HG03045 (cell line): ENCODE data around the gene PHACTR3.

Experiments used
- ATAC-seq: cut with Tn5 transposase; IDR thresholded peaks from one replicate; pipeline ENCODE4 v1.9.1; 2021; ENCODE audit warnings: mild to moderate bottlenecking, moderate library complexity; ENCODE audit not compliant: unreplicated experiment

Gene PHACTR3

DNA sequence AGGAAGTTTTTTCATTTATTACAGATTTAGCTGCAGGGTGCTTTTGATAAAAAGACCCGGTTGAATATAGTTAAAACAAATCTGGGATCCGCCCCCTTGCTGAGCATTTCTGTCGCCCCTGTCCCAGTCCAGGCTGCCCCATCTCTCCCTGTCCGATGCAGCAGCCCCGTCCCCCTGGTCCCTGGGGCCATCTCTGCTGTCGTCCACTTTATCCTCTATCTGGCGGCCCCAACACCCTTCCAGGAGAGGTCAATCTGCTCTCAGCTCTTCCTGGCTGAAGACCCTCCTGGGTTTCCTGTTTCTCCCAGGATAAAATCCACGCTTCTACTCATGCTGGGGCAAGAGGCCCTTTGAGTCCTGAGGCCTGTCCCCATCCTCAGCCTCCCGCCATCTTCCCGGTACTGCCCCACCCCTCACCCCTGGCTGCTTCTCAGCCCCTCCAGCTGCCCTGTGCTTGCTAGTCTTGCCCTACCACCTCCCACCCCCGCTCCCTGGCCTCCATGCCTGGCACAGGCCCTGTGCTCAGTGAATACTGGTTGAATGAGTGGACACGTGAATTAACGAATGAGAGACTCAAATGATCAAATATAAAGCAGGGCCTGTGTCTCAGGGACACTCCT lies 16.0 kb upstream of the PHACTR3 start:
- no peak for ATAC-seq

DNA sequence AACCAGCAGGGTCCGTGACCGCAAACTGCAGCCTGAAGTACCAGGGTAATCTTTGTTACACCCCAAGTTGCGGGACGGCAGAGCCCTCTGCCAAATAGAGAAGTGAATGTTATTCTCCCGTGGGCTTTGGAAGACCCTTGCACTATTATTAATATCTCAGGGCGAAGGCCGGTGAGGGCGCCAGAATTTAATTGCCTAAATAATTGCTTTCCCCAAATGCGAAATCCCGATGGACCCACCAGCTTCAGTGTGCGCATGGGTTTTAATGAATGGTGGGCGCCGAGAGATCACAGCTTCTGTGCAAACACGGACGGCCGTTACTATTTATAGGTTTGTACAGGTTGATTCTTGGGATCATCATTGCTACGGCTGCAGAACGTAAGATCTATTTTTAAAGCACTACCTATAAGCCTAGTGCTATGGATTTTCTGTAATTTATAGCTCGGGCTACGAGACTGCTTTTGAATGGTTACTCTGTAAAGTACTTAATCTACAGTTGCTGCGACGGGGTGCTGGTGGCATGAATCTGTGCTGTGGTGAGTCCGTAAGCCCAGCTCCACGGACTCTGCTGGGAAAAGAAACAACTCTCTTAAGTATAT lies 15.2 kb upstream of the PHACTR3 start:
- no peak for ATAC-seq

DNA sequence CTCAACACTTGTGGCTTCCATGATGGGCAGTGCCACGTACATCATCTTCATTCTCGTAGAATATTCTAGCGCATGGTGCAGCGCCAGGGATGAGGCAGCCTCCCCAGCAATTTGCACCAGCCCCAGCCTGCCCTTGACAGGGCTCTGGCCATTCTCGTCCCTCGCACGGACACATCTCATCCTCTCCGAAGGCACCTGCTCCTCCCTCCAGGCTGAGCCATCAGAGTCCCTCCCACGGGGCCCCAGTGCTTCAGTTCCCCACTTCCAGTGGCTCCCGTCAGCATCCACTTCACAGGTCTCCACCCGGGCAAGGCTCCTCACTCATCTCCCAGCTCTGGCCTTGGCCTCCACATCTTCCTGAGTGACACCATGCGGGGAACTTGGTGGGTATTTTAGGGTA lies 13.3 kb upstream of the PHACTR3 start:
- ATAC-seq: no peak

DNA sequence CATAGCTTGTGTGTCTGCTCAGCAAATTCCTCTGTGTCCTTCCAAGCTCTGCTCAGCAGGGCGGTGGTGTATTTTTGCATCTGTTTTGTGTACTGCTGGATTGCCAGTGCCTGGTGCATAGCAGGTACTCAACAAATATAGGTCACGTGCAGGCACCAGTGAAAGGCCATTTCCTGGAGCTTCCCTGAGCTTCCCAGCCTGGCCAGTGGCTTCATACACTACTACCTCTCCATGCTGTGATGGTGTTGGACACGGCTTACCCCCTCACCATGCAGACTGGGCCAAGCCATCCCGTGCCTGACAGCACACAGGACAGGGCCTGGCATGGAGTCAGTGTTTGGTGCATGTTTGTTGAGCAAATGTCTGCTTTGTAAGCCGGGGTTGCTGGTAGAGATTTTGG lies 7.7 kb upstream of the PHACTR3 start:
- no peak for ATAC-seq

DNA sequence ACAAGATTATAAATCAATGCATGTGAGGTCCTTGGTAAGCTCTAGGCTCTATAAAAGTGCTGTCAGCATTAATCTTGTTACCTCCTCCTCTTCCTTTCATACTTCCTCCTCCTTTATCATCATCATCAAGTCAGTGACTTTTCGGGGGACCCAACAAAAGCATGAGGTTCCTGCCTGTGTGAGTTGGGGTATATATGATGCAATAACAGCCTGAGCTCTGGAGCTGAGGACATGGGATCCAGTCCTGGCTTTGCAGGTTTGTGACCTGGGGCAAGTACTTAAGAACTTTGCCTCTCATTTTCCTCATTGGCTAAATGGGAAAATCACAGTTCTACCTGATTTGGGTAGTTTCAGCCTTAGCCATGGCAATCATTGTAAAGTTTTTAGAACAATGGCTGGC lies 7.1 kb upstream of the PHACTR3 start:
- ATAC-seq: no peak

DNA sequence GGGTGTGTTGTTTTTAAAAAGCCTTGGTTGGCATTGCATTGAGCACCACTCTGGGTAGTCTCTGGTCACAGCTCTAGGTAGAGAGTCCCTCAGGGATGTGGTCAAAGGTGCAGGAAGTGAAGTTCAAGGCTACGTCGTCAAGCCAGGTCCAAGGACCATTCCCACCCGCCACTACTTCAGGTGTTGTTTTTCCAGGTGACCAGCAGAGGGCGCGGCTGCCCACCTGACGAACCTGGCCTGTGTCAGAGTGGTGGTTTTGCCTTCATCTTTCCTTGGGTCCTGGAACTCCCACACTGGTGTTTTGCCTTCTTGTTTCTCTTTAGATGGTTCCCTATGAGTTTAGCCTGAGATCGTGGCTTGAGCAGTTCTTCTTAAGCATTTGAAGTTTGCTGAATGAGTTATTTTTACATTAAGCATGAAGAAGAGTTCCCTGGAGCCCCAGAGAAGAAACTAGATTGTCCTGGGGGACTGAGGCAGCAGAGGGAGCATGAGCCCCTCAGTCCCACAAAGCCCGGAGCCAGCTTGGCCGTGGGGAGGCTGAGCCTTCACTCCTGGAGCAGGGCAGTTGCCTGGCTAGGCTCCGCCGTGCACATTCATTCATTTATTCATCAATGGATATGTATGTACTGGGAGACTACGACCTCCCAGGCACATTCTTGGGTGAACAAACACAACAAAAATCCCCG lies 5.6 kb upstream of the PHACTR3 start:
- no peak for ATAC-seq

DNA sequence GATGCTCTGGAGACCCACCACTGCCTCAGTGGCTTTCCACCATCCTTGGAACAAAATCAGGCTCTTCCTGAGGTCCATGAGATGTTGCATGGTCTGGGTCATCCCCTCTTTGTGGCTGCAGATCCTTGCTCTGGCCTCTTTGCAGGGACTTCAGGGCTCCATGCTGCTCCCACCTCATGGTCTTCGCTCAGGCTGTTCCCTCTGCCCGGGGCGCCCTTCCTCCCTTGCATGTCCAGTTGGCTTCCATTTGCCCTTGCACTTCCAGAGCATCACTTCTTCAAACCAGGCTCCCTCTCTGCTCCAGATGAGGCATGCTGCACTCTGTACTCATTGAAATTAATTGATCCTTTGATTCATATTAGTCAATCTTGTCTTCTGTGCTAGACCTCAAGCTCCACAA lies 4.4 kb upstream of the PHACTR3 start:
- no peak for ATAC-seq

DNA sequence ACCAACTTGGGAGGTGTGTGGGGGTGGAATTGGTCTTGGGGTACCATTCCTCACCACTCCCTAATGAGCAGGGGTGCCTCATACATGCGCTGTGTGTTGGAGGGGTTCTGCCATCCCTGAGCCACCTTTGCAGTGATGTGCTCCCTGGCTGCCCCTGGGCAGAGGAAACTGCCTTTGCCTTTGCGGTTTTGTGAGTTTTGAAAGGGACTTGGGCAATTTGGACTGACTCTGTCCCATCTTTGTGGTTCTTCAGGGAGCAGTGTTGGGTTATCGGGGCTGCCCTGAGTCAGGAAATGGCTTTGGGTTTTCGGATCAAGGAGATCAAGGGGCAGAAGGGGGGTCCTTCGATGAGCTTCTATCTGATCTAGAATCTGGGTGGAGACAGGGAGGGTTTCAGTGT lies 3.9 kb upstream of the PHACTR3 start:
- no peak for ATAC-seq

DNA sequence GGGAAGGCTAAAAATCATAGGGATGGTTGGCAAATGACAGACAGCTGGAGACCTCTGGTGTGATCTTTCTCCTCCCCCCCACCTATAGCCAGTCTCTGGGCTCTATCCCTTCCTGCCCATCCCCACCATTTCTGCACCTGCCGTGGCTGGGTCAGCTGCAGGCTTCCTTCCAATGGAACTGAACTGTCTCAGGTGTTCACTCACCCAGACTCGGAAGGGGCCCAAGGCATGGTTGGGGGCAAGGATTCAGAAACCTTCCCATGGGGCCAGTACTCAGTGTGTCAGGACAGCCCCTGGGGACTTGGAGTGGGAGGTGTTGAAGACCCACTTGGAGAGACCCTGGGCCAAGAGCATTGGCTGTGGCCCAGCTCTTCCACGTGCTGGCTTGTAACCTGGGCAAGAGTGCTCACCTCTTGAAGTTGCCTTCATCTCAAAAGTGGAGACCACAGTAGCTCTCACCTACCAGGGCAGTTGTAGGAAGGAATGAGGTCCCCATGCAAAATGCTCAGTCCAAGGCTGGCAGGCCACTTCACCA lies 1.7 kb upstream of the PHACTR3 start:
- ATAC-seq: no peak

DNA sequence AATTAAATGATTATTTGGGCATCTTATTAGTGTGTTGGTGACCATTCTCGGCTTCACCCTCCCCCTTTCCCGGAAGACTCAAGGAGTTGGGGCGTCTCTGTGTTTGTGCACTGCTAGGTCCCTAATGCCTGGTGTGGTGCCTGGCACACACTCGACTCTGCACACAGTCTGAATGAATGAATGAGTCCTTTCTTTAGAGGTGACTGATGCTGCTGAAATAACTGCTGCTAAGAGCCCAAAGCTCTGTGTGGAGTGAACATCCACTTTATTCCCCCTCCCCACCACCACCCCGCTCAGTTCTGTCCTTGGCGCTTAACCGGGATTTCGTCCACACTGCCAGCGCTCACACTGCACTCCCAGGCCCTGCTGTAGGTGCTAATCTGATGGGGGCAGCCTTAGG lies 1.2 kb upstream of the PHACTR3 start:
- ATAC-seq: no peak

DNA sequence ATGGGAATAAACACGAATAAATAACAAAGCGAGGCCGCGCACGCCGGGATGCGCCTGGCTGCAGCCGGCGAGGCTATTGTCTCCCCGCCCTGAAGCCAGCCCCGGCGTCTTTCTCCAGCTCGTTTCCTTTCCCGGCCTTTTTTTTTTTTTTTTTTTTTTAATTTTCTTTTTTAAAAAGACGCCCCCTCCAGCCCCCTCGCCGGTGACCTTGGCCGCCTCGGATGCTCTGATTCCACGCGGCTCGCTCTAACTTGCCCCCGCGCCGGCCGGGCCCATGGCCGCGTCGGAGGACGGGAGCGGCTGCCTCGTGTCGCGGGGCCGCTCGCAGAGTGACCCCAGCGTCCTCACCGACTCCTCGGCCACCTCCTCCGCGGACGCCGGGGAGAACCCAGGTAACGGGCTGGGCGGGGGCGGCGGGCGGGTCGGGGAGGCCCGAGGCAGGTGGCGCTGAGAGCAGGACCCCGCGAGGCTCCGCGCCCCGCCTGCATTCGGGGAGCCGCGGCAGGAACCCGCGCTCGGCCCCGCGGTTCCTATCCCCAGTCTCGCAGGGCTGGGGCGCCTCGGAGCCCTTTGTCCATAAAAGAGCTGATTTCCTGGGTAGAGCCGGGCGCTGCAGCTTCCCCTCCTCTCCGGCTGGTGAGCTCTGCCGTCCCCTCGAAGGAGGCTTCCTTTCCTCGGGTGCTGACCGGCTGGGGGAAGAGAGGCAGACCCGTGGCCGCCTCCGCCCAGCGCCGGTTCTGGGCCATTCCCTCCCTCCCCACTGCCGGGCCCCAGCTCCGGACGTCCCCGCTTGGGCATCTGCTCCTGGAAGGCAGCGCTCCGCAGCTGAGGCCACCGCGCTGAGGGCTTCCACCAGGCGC lies 631 bp downstream of the PHACTR3 start:
- ATAC-seq: no peak

DNA sequence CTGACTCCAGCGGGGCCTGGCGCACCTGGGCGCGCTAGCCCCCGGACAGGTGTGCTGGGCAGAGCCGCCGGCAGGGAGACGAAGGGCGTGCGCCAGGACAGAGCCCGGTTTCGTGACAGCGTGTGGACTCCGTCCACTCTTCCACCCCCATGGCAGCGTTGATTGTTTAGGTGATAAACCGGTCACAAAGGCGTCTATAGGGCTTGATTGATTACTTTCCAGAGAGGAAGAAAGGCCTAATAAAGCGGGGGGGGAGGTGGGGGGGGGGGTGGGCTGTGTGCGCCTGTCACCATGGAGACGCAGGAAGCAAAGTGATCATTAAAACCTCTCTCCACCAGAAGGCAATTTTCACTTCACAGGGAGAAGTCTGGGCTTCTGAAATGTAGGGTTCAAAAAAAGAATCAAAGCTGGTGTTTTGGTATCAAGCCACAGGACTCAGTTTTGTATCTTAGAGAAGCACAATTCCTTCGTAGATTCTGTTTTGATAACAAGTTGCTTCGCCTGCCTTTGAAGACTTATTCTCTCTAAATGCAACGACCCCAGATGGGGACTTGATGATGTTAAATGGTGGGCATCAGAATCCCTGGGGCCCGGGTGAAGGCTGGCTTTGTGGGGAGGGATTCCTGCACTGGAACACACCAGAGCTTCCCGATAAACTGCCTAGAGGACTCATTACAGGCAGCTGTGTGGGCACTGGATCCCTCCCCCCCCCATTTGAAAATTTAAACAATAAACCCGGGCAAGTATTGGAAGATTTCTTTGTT lies 1.4 kb downstream of the PHACTR3 start:
- no peak for ATAC-seq

DNA sequence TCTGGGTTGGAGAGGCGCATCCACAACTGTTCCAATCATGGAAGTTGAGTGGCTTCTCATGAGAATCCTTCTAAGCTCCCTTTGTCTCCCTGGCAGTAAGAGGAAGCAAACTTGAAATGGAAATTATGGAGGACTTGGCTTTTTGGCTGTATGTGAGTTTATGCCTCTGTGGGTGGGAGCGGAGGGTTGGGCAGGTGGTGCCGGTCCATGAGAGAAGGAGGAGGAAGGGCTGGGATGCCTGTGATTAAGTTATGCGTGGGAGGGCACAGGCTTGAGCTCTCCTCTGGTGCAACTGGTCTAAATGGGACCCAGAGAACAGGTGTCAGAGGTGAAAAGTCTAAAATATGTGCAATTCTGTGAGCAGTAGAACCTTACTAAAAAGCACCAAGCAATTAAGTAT lies 2.2 kb downstream of the PHACTR3 start:
- no peak for ATAC-seq

DNA sequence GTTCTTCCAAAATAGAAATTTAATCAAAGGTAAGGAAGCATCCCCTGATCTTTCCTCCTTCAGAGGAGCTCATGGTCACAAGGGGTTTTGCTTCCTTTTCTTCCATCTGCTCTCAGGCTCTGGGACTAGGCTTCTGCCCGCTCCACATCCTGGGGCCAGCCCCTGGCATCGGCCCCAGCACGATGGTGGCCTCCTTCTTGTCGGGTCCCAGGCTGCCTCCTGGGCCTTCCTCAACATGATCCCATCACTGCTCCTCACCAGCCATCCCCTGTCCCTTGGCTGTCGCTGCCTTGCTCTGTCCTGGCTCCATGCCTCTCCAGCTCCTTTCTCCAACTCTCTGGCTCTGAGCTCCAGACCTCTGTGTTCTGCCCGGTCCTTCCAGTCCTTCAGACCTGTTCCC lies 4.1 kb downstream of the PHACTR3 start:
- ATAC-seq: no peak

DNA sequence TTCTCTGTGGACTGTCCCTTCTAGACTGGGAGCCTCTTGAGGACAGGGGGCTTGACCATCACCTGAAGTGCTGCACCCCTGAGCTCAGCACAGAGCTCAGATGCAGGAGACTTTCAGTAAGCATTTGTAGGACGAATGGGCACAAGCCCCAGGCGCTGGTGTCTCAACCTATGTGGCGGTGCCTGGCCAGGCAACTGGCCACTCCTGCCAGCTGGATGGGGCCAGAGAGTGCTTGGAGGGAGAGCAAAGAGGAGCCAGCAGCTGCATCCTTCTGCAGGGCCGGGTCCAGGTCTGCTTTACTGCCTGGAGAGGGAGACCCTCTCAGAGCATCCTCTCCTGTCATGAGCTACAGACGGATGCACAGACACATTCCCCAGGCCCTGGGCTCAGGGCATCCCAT lies 4.5 kb downstream of the PHACTR3 start:
- ATAC-seq: no peak

DNA sequence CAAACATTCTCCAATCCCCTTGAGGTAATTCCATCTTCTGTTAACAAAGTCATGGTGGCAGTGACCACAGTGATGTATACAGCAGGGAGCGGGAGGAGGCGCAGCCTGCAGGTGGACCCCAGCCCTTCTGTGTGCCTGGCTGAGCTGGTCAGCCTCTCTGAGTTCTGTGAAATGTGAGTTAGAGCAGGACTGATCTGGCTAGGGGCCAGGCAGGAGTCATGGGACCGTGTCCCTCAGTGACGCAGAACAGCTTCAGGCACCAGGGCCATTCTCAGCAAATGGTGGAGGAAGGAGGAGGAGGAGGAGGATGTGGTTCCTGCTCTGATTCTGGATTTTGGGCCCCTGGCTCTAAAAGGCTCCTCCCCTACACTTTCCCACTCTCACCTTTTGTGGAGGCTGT lies 6.9 kb downstream of the PHACTR3 start:
- ATAC-seq: no peak

DNA sequence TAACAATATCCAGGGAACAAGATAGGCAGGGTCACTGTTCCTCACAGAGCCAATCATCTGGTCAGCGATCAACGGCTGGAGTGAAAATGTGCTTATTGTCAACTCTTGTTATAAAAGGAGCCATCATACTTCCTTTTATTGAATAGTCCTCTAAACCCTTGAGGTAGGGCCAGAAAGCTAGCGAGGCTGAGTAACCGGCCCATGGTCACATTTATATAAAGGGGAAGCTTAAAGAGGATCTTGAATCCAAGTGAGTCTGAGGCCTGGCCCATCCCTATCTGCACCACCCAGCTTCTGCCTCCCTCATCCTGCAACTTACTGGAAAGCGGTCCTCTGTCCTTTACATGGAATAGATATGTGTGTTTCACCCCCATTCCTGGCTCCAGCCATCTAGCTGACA lies 9.5 kb downstream of the PHACTR3 start:
- ATAC-seq: no peak

DNA sequence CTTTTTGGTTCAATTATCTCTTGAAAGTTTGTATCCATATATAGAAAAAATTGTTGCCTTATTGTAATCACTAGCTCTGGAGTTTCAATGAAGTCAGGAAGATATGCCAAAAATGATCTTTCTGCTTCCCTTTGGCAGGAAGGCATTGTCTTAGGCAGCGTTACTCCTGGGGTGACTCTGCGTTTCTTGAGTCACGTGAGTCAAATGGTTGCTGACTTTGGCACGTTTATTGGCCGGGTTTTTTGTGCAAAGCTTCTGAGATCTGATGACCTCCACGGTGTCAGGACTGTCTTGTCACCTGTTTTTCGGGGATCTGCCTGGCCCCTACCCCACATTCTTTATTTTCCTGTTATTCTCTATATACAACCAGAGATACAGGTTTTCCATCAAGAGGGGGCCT lies 10.4 kb downstream of the PHACTR3 start:
- no peak for ATAC-seq

DNA sequence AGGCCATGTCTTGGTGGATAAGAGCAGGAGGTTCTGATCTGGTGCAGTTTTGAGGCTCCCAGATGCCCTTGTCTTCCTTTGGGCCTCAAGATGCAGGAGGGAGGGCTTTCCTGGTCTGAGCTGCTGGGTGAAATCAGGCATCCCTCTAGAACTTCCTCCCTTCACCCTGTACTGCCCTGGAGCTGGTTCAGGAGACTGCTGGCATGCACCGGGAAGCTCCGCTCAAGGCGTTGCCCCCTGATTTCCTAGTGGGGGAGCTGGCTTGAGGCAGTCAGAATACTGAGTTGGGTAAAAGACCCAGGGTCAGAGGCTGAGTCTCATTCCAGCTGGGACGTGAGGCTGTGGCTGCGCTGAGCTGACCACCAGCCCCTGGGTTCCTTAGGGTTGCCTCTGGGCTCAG lies 12.0 kb downstream of the PHACTR3 start:
- ATAC-seq: no peak

DNA sequence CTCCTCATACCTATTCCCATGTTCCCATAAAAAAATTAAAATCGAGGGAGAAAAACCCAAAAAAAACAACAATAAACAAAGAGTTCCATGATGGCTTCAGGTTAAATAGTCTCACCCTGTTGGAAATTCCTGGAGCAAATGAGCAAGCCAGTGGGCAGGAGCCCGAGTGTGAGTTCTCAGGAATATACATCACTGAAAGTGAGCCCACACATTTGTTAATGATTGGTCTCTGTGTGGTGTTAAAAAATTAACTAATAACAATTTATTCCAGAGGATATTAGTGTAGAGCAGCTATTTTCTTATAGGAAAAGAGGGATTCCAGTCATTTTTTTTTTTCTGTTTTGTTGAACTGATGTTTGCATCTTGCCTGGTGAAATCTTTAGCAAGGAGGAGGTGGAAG lies 12.9 kb downstream of the PHACTR3 start:
- no peak for ATAC-seq

DNA sequence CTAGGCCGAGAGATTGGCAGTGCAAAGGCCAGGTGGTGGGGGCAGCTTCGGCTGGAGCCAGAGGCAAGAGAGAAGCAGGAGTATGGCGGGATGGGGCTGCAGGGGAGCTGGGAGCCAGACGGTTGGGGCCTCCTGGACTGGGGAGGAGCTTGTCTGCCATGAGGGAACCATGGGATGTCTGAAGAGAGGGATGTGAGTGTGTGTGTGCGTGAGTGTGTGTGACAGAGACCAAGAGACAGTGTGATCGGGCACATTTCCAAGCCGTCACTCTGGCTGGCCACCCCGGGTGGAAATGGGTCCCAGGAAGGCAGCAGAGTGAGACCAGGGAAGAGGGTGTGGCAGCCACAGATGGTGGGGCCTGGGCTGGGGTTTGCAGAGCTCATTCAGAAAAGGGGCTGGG lies 13.8 kb downstream of the PHACTR3 start:
- ATAC-seq: no peak
